Mucosa of descending colon (tissue), 3 donors: ENCODE data around the gene PLCB4. TPM values are rescaled to one million over a fixed set of nuclear protein-coding genes. Genes with fewer than 3 reads are reported as not detected.

Source experiments
- ATAC-seq: fragments of 200-7000 bp; cut with Tn5 transposase; one replicate; pipeline ENCODE4 v1.9.1; 2020; ENCODE audit warnings: mild to moderate bottlenecking, moderate library complexity
- DNase-seq, 3 donors: peaks; one replicate each; pipeline ENCODE4 v3.0.0-alpha.2; 2020
- H3K36me3 ChIP-seq: fragments of 200-600 bp; one replicate; pipeline ENCODE4 v1.8.0; 2021; ENCODE audit warnings: low read depth, mild to moderate bottlenecking
- H3K4me1 ChIP-seq: fragments of 200-600 bp; one replicate; pipeline ENCODE4 v1.8.0; 2021; ENCODE audit warnings: low read depth, mild to moderate bottlenecking
- H3K4me3 ChIP-seq: fragments of 200-600 bp; one replicate; pipeline ENCODE4 v1.8.0; 2021; ENCODE audit warnings: mild to moderate bottlenecking
- H3K9me3 ChIP-seq: fragments of 200-600 bp; one replicate; pipeline ENCODE4 v1.8.0; 2021; ENCODE audit warnings: mild to moderate bottlenecking
- CTCF ChIP-seq: fragments of 200-600 bp; IDR thresholded peaks from one replicate; pipeline ENCODE4 v1.8.0; 2022; ENCODE audit warnings: antibody characterized with exemption, mild to moderate bottlenecking
- intact Hi-C, 2 donors: fragments of 100-400 bp; cut with DNase I in 1 of 2; cut with micrococcal nuclease in 1 of 2; formaldehyde crosslinking; loops; one replicate each; pipeline versions ENCODE4 v1.11.0 to v1.11.1; 2022; cut with DNase I, micrococcal nuclease
- total RNA-seq, 3 donors: library from RNA; stranded (reverse); fragmentation: NEBNext Ultra II Directional in 2 of 3; extraction: Animal tissue kit (Norgen Biotek cat#: 25700) in 2 of 3; gene quantifications; one replicate each; pipeline versions ENCODE4 v1.2.1 to v1.2.4, GENCODE V29; 2021 to 2023
- donor health status: DM: no; HTN: no; CAD: no; lungs with moderate emphysema.
- donor health status: DM: no; HTN: no; CAD: no.
- donor health status: DM: no; HTN: yes; CAD: no.

The PLCB4 gene
- total RNA-seq, 3 donors from 2014 or later, result 37.8 to 55.0 (median 51.2) TPM

- no peak for ATAC-seq
- no peak for DNase-seq
- H3K4me3 ChIP-seq, result no peak overlapping the region
- H3K4me1 ChIP-seq, result peaks cover 4% of the 10 kb centered on the region
- no peaks in the 10 kb centered on the region for H3K9me3 ChIP-seq
- H3K36me3 ChIP-seq, result no peaks in the 10 kb centered on the region
- intact Hi-C loops, result no loop called here
- TF ChIP-seq CTCF, result no peak
Observed at GRCh38 chr20:9506280-9506821, 437.5 kb downstream of the PLCB4 start.

GRCh38 chr20:9506964-9507369 lies 438.1 kb downstream of the PLCB4 start:
- ATAC-seq (no peak), DNase-seq (no peak)
- no peak overlapping the region for H3K4me3 ChIP-seq
- no peak for TF ChIP-seq CTCF
- H3K9me3 ChIP-seq, result no peaks in the 10 kb centered on the region
- no peaks in the 10 kb centered on the region for H3K36me3 ChIP-seq
- intact Hi-C loops, result no loop called here
- no peaks in the 10 kb centered on the region for H3K4me1 ChIP-seq

GRCh38 chr20:9507544-9508239 lies 438.8 kb downstream of the PLCB4 start:
- Histone ChIP-seq H3K9me3 (no peaks in the 10 kb centered on the region), H3K4me3 (no peak overlapping the region), H3K4me1 (no peaks in the 10 kb centered on the region), H3K36me3 (no peaks in the 10 kb centered on the region)
- ATAC-seq, result no peak
- TF ChIP-seq CTCF, result no peak
- DNase-seq, result no peak
- intact Hi-C loops, result no loop called here

GRCh38 chr20:9508240-9508661 lies 439.4 kb downstream of the PLCB4 start:
- H3K9me3 ChIP-seq, result no peaks in the 10 kb centered on the region
- ATAC-seq, result no peak
- intact Hi-C loops, result no loop called here
- TF ChIP-seq CTCF, result no peak
- H3K36me3 ChIP-seq, result no peaks in the 10 kb centered on the region
- no peak overlapping the region for H3K4me3 ChIP-seq
- no peak for DNase-seq
- H3K4me1 ChIP-seq, result no peaks in the 10 kb centered on the region

- no peaks in the 10 kb centered on the region for H3K4me1 ChIP-seq
- intact Hi-C loops, result no loop called here
- no peaks in the 10 kb centered on the region for H3K36me3 ChIP-seq
- no peak overlapping the region for H3K4me3 ChIP-seq
- no peak for TF ChIP-seq CTCF
- H3K9me3 ChIP-seq, result no peaks in the 10 kb centered on the region
- no peak for ATAC-seq
- DNase-seq, result no peak
Observed at GRCh38 chr20:9508696-9509178, 439.9 kb downstream of the PLCB4 start.
